Gastrocnemius medialis (tissue), 4 donors: ENCODE results near the gene PHF2.

Experiments
- CTCF ChIP-seq, 5 experiments: fragments of 450-650 bp in 3 of 5; fragments of 200-600 bp in 2 of 5; sonication (generic) in 2 of 5; IDR thresholded peaks in 4 of 5; conservative IDR thresholded peaks in 1 of 5; 1 replicate in 4 of 5; 2 replicates in 1 of 5; pipeline ENCODE4 v1.5.1; 2016 to 2019; ENCODE audit warnings: antibody characterized with exemption in 5 of 5, mild to moderate bottlenecking in 3 of 5, moderate library complexity in 3 of 5
- POLR2A ChIP-seq, 2 donors: fragments of 450-650 bp; IDR thresholded peaks; one replicate each; pipeline ENCODE4 v1.6.1; 2017; ENCODE audit warnings: antibody characterized with exemption in 2 of 2, mild to moderate bottlenecking in 2 of 2, moderate library complexity in 2 of 2

- TF ChIP-seq CTCF (IDR thresholded peaks at IDR 0.05 in 4 of 5, conservative IDR thresholded peaks at IDR 0.05 in 1 of 5) (no peak), POLR2A (IDR thresholded peaks at IDR 0.05) (no peak)
These were observed 22.4 kb downstream of the PHF2 start for GRCh38 chr9:93598647-93599241.
